Fibroblast of skin of right quadriceps (primary cell): Measurements from ENCODE around the gene CTDSP2.
"Not testable (repeated sequence)": the region's sequence is repeated elsewhere in the genome, so short reads cannot be mapped to it uniquely, and the experiment has no call there.

ENCODE experiments used
- DNase-seq: peaks from one replicate; pipeline ENCODE4 v3.0.0-alpha.2; 2013

The CTDSP2 gene

DNA sequence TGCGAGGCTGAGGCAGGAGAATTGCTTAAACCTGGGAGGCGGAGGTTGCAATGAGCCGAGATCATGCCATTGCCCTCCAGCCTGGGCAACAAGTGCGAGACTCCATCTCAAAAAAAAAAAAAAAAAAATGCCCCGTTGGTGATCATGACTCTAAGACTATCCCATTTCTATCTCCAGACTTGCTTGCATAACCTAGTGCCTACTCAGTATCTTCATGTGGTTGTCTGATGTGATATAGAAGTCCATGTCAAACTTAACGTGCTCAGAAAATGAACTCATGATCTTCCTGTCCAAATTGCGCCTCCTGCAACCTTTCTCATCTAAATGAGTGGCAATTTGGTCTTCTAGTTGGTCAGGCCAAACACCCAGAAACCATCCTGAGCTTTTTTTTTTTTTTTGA is 68.6 kb downstream of the CTDSP2 start:
- no peak for DNase-seq

DNA sequence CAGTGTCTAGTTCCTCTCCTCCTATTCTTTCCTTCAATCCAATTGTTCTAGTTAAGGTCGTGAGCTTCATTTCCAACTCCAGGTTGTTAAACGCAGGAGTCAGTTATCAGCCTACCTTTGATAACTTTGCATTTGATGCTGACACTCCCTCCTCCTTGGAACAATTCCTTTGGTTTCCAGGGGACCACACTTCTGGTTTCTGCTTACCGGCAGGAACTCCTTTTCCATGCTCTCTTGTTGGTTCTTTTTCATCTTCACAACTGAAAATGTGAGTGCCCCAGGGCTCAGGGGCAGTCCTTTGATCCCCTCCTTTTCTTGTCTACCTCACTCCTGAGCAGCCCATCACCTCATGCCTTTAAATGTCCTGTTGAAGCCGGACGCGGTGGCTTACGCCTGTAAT is 69.2 kb downstream of the CTDSP2 start:
- DNase-seq, result no peak

DNA sequence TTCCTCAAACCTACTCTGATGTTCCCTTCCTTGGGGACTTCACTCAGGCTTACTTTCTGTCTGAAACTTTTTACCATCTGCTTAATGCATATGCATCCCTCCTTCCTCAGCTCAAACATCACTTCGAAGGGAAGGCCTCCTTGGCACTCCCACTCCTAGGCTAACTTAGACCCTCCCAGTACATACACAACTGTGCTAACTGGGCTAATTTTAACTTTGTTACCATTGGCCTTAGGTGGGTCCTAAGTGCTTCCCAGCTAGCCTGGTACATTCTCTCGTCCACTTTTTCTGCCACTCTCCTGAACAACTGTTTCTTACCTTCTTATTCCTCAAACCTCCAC is 70.3 kb downstream of the CTDSP2 start:
- no peak for DNase-seq

DNA sequence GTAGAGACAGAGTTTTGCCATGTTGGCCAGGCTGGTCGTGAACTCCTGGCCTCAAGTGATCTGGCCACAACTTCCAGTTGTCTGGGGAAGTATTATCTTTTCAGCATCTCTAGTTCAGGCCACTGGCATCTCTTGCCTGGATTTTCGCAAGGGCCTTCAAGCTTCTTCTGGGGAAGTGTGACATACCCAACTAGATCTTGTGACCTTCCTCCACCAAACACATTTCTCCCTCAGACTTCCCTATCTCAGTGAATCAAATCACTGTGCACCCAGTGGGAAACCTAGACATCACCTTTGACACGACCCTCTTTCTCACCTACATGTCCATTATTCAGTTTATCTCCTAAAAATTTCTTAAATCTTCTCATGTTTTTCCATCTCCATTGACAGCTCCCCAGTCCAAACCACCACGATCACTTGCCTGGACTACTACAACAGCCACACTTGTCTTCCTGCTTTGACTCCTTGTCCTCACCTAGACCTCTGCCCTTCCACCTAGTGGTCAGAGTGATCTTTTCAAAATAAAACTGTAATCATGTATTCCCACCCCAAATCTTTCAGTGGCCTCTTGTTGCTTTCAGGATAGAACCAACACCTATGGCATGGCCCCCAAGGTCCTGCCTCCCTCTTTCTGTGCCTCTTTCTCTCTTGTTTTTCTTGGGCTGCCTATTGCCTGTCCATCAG is 70.8 kb downstream of the CTDSP2 start:
- DNase-seq, result no peak

DNA sequence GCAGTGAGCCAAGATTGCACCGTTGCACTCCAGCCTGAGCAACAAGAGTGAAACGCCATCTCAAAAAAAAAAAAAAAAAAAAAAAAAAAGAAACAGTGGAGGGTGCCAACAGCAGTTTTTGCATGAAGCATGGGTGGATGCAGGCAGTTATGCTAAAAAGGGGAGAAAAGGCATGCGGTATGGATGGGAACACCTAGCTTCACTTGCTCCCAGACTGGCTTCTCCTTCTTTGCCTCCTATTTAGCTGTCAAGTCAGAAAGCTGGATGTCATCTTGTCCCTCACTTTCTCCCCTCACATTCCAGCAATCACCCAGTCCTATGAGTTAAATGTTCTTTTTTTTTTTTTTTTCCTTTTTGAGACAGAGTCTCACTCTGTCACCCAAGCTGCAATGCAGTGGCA is 71.5 kb downstream of the CTDSP2 start:
- DNase-seq, result no peak

DNA sequence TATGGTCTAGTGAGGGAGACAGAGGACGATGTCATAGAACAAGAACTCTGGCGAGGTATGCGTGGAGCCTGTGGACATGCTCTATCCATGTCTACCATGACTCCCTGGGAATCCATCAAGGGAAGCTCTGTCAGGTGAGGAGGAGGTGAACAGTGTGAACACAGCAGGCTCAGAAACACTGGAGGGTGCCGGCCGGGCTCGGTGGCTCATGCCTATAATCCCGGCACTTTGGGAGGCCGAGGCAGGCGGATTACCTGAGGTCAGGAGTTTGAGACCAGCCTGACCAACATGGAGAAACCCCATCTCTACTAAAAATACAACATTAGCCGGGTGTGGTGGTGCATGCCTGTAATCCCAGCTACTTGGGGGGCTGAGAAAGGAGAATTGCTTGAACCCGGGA is 71.9 kb downstream of the CTDSP2 start:
- DNase-seq, result not testable (repeated sequence)

DNA sequence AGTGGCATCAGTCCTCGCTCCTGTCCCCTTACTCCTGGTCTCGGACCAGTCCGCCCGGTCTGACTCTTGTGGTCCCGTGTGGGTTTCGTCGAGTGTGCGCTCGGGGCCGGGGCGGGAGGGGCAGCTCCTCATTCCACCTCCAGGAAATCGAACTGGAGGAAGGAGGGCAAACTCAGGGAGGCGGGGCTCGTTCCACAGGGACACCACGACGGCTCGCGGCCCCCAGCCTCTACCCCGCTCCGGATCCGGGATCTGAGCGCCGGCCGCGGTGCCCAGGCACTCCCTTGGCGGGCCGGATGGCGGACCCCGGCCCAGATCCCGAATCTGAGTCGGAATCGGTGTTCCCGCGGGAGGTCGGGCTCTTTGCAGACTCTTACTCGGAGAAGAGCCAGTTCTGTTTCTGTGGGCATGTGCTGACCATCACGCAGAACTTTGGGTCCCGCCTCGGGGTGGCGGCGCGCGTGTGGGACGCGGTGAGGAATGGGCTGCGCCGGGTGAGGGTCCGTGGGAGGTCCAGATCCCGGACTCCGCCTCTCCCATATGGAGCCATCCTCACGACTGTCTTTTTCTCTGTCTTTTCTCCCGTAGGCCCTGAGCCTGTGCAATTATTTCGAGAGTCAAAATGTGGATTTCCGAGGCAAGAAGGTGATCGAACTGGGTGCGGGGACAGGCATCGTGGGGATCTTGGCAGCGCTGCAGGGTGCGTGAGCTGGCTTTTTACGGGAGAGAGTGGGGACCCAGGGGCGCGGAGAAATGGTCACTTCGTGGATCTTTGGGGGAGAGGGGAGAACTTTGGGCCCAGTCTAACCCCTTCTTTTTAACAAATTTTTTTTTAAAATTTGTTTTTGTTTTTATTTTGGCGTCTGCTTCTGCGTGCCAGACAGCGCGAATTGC is 73.9 kb downstream of the CTDSP2 start, which contains the start of gene EEF1AKMT3:
TSS of gene EEF1AKMT3 (plus strand) at position 186 of the 894 bp plus-strand sequence. CDS start at position 297, 111 bp downstream.
- peak; percentile 42 for DNase-seq

DNA sequence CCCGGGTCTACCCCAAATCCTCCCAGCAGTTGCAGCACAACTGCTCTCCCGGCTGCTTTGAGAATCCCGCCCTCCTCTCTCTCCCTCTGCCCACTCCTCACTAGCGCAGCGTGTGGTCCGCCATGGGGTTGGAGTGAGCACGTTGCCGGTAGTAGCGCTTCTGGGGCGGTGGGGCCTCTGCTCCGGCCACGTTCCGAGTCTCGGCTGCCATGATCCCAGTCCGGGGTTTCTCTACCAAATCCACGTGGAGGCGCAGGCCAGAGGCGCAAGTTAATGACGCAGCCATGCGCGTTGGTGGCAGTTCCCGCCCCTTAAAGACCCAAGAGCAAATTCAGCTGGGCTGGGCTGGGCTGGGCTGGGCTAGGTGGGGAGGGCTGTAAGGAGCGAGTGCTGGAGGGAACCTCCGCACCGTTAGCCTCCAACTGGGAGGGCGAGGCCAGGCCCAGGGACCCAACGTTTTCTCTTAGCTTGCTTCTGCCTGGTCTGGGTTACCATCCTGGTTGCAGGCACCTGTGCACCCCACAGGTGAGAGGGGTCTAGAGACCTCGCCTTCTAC is 74.6 kb downstream of the CTDSP2 start, which contains the start of gene METTL1:
TSS of gene METTL1 (minus strand) at position 233 of the 556 bp plus-strand sequence. CDS start at position 211, 22 bp downstream.
- peak; percentile 97 for DNase-seq

DNA sequence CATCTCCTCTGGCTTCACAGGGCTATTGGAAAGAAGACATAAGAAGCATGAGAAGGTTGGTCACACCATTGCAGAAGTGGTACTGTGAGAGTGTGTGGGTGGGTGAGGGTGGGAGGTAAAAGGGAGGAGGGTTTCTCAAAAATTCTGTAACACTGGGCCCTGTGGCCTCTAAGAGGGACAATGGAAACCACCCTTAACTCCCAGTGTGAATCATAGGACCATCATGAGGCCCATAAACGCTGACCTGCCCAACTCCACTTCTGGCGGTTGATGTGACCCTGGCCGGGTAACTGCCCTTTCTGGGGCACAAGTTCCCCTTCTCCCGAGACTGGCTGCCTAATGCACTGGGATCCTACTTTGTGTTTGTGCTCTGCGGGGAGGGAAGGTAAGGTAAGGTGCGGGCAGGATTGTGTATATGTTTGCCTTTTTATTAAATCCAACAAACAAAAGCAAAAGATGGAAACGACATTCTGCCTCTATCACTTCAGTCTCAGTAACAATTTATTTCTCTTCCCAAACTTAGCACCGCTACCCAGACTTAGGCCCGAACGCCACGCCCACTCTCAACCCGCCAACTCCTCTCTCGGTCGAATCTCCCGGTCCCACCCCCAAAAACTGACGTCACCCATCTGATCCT is 75.2 kb downstream of the CTDSP2 start:
- DNase-seq, result peak; percentile 92

DNA sequence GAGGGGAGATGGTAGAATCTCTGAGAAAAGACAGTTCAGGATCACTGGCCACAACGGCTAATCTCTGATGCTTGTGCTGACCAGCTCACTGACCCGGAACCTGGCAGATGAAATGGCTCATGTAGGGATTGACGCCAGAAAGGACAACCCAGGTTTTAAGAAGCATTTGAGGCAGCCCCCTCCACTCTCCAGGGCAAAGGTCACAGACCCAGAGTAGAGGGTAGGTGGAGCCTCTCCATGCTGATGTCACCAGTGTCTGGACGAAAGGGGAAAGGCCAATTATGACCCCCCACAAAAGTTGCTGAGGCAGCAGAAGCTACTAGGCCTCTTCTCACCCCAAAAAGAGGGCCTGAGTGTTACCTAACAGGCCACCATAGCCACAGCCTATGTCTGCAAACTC is 75.8 kb downstream of the CTDSP2 start:
- DNase-seq, result no peak
